H1 (cell line): Measurements from ENCODE around the gene PDE2A. TPM values are rescaled to one million over a fixed set of nuclear protein-coding genes. Genes with fewer than 3 reads are reported as not detected.
A peak's percentile ranks its signal among the peaks of the same experiment; 100 is the strongest.

Experiments
- CTCF ChIA-PET: fragments of 300-600 bp; sonication (Branson Sonifier 250); formaldehyde crosslinking; loops from one replicate; lab custom pipeline; 2021; ENCODE audit not compliant: partially characterized antibody; lab: Charles Lee
- POLR2A ChIA-PET: fragments of 300-600 bp; sonication (Branson Sonifier 250); formaldehyde crosslinking; loops from one replicate; lab custom pipeline; 2021; ENCODE audit warnings: inconsistent platforms; ENCODE audit not compliant: partially characterized antibody; lab: Charles Lee
- DNase-seq, 2 experiments: peaks; one replicate each; pipeline versions ENCODE4 v3.0.0 to v3.0.0-alpha.2; 2010 to 2022; ENCODE audit warnings: low spot score in 2 of 2, low read depth in 1 of 2, mixed read lengths in 1 of 2
- FAIRE-seq: peaks from 2 replicates; lab custom pipeline; 2011; peaks lifted over from hg19 to GRCh38; lab: Jason Lieb, UNC
- H2AFZ ChIP-seq: 2 replicates; pipeline ENCODE4 v1.8.1; 2012; ENCODE audit warnings: low read length, inconsistent platforms
- H2AK5ac ChIP-seq: 2 replicates; pipeline ENCODE4 v1.6.1; 2013; ENCODE audit warnings: low read depth, low read length
- H2BK120ac ChIP-seq: replicated peaks from 2 replicates; pipeline ENCODE3; 2013; ENCODE audit warnings: low read depth, low read length, inconsistent platforms
- H2BK12ac ChIP-seq: 2 replicates; pipeline ENCODE4 v1.6.1; 2013; ENCODE audit warnings: low read depth, low read length
- H2BK15ac ChIP-seq: 2 replicates; pipeline ENCODE4 v1.6.1; 2013; ENCODE audit warnings: low read length
- H2BK20ac ChIP-seq: 2 replicates; pipeline ENCODE4 v1.6.1; 2013; ENCODE audit warnings: low read length
- H2BK5ac ChIP-seq: 2 replicates; pipeline ENCODE4 v1.6.1; 2013; ENCODE audit warnings: low read depth, low read length
- H3K14ac ChIP-seq: 2 replicates; pipeline ENCODE4 v1.6.1; 2013; ENCODE audit warnings: inconsistent platforms; ENCODE audit not compliant: insufficient read length
- H3K18ac ChIP-seq: 2 replicates; pipeline ENCODE4 v1.6.1; 2013; ENCODE audit warnings: low read length; ENCODE audit errors: extremely low read depth
- H3K23ac ChIP-seq: 2 replicates; pipeline ENCODE4 v1.6.1; 2013; ENCODE audit warnings: inconsistent platforms; ENCODE audit not compliant: insufficient read length
- H3K23me2 ChIP-seq: 2 replicates; pipeline ENCODE4 v1.6.1; 2013; ENCODE audit warnings: low read depth, low read length
- H3K27ac ChIP-seq: 2 replicates; pipeline ENCODE4 v1.6.1; 2011; ENCODE audit warnings: low read depth, low read length, inconsistent platforms
- H3K27me3 ChIP-seq, 4 experiments: replicated peaks in 1 of 4; 1 replicate in 1 of 4; 2 replicates in 3 of 4; pipeline versions ENCODE4 v1.6.1 to v1.8.1; 2011 to 2013; ENCODE audit warnings: low read length in 3 of 4, mild to moderate bottlenecking in 3 of 4, inconsistent platforms in 2 of 4, mixed read lengths in 2 of 4, moderate library complexity in 1 of 4; ENCODE audit not compliant: control insufficient read depth in 3 of 4, insufficient read depth in 3 of 4; ENCODE audit errors: extremely low read depth in 1 of 4
- H3K36me3 ChIP-seq, 4 experiments: 2 replicates each; pipeline versions ENCODE4 v1.6.1 to v1.8.1; 2011 to 2013; ENCODE audit warnings: mild to moderate bottlenecking in 4 of 4, low read length in 3 of 4, moderate library complexity in 2 of 4, control low read depth in 1 of 4, inconsistent platforms in 1 of 4; ENCODE audit not compliant: insufficient read depth in 4 of 4, control insufficient read depth in 2 of 4
- H3K4ac ChIP-seq: replicated peaks from 2 replicates; pipeline ENCODE3; 2013; ENCODE audit warnings: low read length, low read depth, mixed read lengths, inconsistent platforms; ENCODE audit not compliant: insufficient read length
- H3K4me1 ChIP-seq, 4 experiments: replicated peaks in 1 of 4; 1 replicate in 1 of 4; 2 replicates in 3 of 4; pipeline versions ENCODE4 v1.6.1 to v1.8.1; 2011 to 2013; ENCODE audit warnings: low read length in 3 of 4, inconsistent platforms in 2 of 4, mixed read lengths in 1 of 4; ENCODE audit not compliant: insufficient read depth in 4 of 4, control insufficient read depth in 3 of 4
- H3K4me2 ChIP-seq, 2 experiments: 2 replicates each; pipeline versions ENCODE4 v1.6.1 to v1.8.1; 2011 to 2013; ENCODE audit warnings: low read depth in 2 of 2, low read length in 2 of 2, control low read depth in 1 of 2, inconsistent platforms in 1 of 2, mild to moderate bottlenecking in 1 of 2; ENCODE audit not compliant: insufficient read depth in 1 of 2
- H3K4me3 ChIP-seq, 4 experiments: fragments of 200-600, 300-600 bp in 1 of 4; sonication (generic), shearing (Covaris generic), sonication (Bioruptor Twin) in 1 of 4; 2 replicates each; pipeline versions ENCODE4 v1.5.1 to v1.8.1; 2011 to 2016; ENCODE audit warnings: low read length in 4 of 4, low read depth in 3 of 4, control low read depth in 2 of 4, inconsistent platforms in 2 of 4, mild to moderate bottlenecking in 2 of 4, mixed read lengths in 1 of 4, moderate library complexity in 1 of 4; ENCODE audit not compliant: insufficient read depth in 2 of 4; ENCODE audit errors: extremely low read depth in 1 of 4
- H3K56ac ChIP-seq: replicated peaks from 2 replicates; pipeline ENCODE3; 2013; ENCODE audit warnings: low read depth, mild to moderate bottlenecking, mixed read lengths, low read length, inconsistent platforms; ENCODE audit not compliant: insufficient read length
- H3K79me1 ChIP-seq: 2 replicates; pipeline ENCODE4 v1.6.1; 2013; ENCODE audit warnings: low read depth, low read length, control low read depth
- H3K79me2 ChIP-seq, 2 experiments: 2 replicates each; pipeline versions ENCODE4 v1.6.1 to v1.8.1; 2012 to 2013; ENCODE audit warnings: low read length in 2 of 2, mild to moderate bottlenecking in 2 of 2, inconsistent platforms in 1 of 2; ENCODE audit not compliant: insufficient read depth in 2 of 2, control insufficient read depth in 1 of 2
- H3K9ac ChIP-seq, 4 experiments: replicated peaks in 1 of 4; 1 replicate in 1 of 4; 2 replicates in 3 of 4; pipeline versions ENCODE4 v1.6.1 to v1.8.1; 2011 to 2013; ENCODE audit warnings: low read depth in 3 of 4, low read length in 3 of 4, control low read depth in 2 of 4, mild to moderate bottlenecking in 2 of 4, moderate library complexity in 2 of 4, inconsistent platforms in 1 of 4; ENCODE audit errors: extremely low read depth in 1 of 4
- H3K9me3 ChIP-seq, 2 experiments: 2 replicates each; pipeline versions ENCODE4 v1.6.1 to v1.8.1; 2012 to 2013; ENCODE audit warnings: mild to moderate bottlenecking in 2 of 2, moderate library complexity in 2 of 2, control low read depth in 1 of 2, inconsistent platforms in 1 of 2, low read depth in 1 of 2, low read length in 1 of 2, mixed read lengths in 1 of 2; ENCODE audit not compliant: insufficient read depth in 2 of 2
- H4K20me1 ChIP-seq, 2 experiments: replicated peaks in 1 of 2; 2 replicates each; pipeline versions ENCODE3 to v1.8.1; 2011 to 2013; ENCODE audit warnings: inconsistent platforms in 2 of 2, low read length in 2 of 2, mild to moderate bottlenecking in 1 of 2; ENCODE audit not compliant: insufficient read depth in 2 of 2, control insufficient read depth in 1 of 2
- H4K5ac ChIP-seq: 2 replicates; pipeline ENCODE4 v1.6.1; 2013; ENCODE audit warnings: low read length, low read depth, mixed read lengths, inconsistent platforms; ENCODE audit not compliant: insufficient read length
- H4K8ac ChIP-seq: 2 replicates; pipeline ENCODE4 v1.8.0; 2013; ENCODE audit warnings: mild to moderate bottlenecking, moderate library complexity, low read length, inconsistent platforms; ENCODE audit not compliant: insufficient read depth; ENCODE audit errors: extremely low read depth
- H4K91ac ChIP-seq: replicated peaks from 2 replicates; pipeline ENCODE3; 2013; ENCODE audit warnings: low read length, mixed read lengths, inconsistent platforms; ENCODE audit not compliant: insufficient read length
- ASH2L ChIP-seq: fragments of 200-600, 300-600 bp; sonication (generic); IDR thresholded peaks from one replicate; pipeline ENCODE4 v1.7.1; 2017; ENCODE audit warnings: low read length
- BCL11A ChIP-seq, 2 experiments: IDR thresholded peaks; one replicate each; pipeline ENCODE4 v1.6.1; 2011; ENCODE audit warnings: low read depth in 2 of 2, low read length in 2 of 2, mild to moderate bottlenecking in 2 of 2
- CBX8 ChIP-seq: fragments of 300-800, 300-1000 bp; sonication (generic); IDR thresholded peaks from 2 replicates; pipeline ENCODE4 v1.7.1; 2016; ENCODE audit warnings: low read depth, low read length, borderline replicate concordance
- EZH2 ChIP-seq: fragments of 200-600 bp; sonication (generic); IDR thresholded peaks from 2 replicates; pipeline ENCODE4 v1.7.1; 2012; ENCODE audit warnings: low read depth, mild to moderate bottlenecking, moderate library complexity, low read length, inconsistent platforms; ENCODE audit not compliant: severe bottlenecking
- FOSL1 ChIP-seq: IDR thresholded peaks from 2 replicates; pipeline ENCODE4 v1.6.1; 2011; ENCODE audit warnings: mild to moderate bottlenecking, low read depth, low read length, moderate library complexity; ENCODE audit not compliant: insufficient read depth
- POLR2A ChIP-seq, 2 experiments: IDR thresholded peaks; 1 replicate in 1 of 2; 2 replicates in 1 of 2; pipeline ENCODE4 v1.6.1; 2011; ENCODE audit warnings: low read depth in 2 of 2, low read length in 2 of 2, mild to moderate bottlenecking in 2 of 2; ENCODE audit errors: control extremely low read depth in 1 of 2
- POLR2AphosphoS5 ChIP-seq: IDR thresholded peaks from 2 replicates; pipeline ENCODE4 v1.6.1; 2011; ENCODE audit warnings: low read depth, low read length
- RNF2 ChIP-seq: fragments of 200-900, 300-1000 bp; sonication (generic); IDR thresholded peaks from 2 replicates; pipeline ENCODE4 v1.7.1; 2016; ENCODE audit warnings: borderline replicate concordance, low read depth, mild to moderate bottlenecking, antibody characterized with exemption, low read length; ENCODE audit not compliant: poor library complexity, severe bottlenecking; ENCODE audit errors: missing control alignments
- SP2 ChIP-seq: IDR thresholded peaks from 2 replicates; pipeline ENCODE4 v1.6.1; 2012; ENCODE audit warnings: mild to moderate bottlenecking, low read length, inconsistent platforms
- TAF7 ChIP-seq: optimal IDR thresholded peaks from 2 replicates; pipeline ENCODE3; 2011; ENCODE audit warnings: low read depth, mild to moderate bottlenecking, inconsistent platforms, low read length, moderate library complexity, borderline replicate concordance
- TBP ChIP-seq: IDR thresholded peaks from 2 replicates; pipeline ENCODE4 v1.6.1; 2011; ENCODE audit warnings: low read depth, low read length, improper control_type of control experiment
- USF2 ChIP-seq: IDR thresholded peaks from 2 replicates; pipeline ENCODE4 v1.6.1; 2011; ENCODE audit warnings: low read length, improper control_type of control experiment
- WGBS, 2 experiments: shearing (Covaris generic) in 1 of 2; methylation state at CpG; one replicate each; pipeline versions ENCODE4 v1.1.6 to v1.1.7; 2013 to 2015; ENCODE audit warnings: low lambda C conversion rate in 2 of 2, mixed read lengths in 2 of 2, inconsistent platforms in 1 of 2, low coverage in 1 of 2, missing lambda C conversion rate in 1 of 2; ENCODE audit not compliant: insufficient replicate concordance in 2 of 2, insufficient coverage in 1 of 2, insufficient read length in 1 of 2; ENCODE audit errors: extremely low coverage in 1 of 2, missing lambda C conversion rate in 1 of 2; 5-methylcytosine and 5-hydroxymethylcytosine counted together
- polyA plus RNA-seq, 7 experiments: library from polyadenylated mRNA; depleted of rRNA in 3 of 7; stranded (reverse) in 5 of 7; unstranded in 2 of 7; fragments of >200 nt in 5 of 7; fragments of 200-250 nt in 2 of 7; gene quantifications; 1 replicate in 5 of 7; 2 replicates in 1 of 7; 4 replicates in 1 of 7; pipeline versions ENCODE4 v1.2.1 to v1.2.3, GENCODE V29; 2011 to 2013; ENCODE audit warnings: missing spikeins in 2 of 7, mixed read lengths in 2 of 7
- total RNA-seq: library from RNA; stranded (reverse); fragmentation: NEBNext Ultra II Directional; extraction: Animal tissue kit (Norgen Biotek cat#: 25700); gene quantifications from 2 replicates; pipeline ENCODE4 v1.2.1, GENCODE V29; 2021

PDE2A gene
- total and polyA plus RNA-seq, 2 of the 8 experiments (the other 6 are each of a cell fraction or from before 2014, with no cell fraction given) = 3.4 to 7.1 TPM

GRCh38 chr11:72626414-72626936 lies 47.7 kb downstream of the PDE2A start:
- H2BK120ac ChIP-seq = no peak overlapping the region
- no peaks in the 10 kb centered on the region for H3K79me2 ChIP-seq
- H3K4me2 ChIP-seq = no peak overlapping the region
- ChIA-PET CTCF (interaction anchor here (0.9 to 36.9 kb wide), 7 partner anchors 10 to 57 kb away, joined by 3 to 624 read pairs (median 7); no protein-coding TSS in a partner anchor), POLR2A (interaction anchor here (1.1 to 1.4 kb wide), 2 partner anchors 10 to 23 kb away, joined by 3 to 5 read pairs; no protein-coding TSS in a partner anchor)
- DNase-seq (no peak), FAIRE-seq (no peak)
- no peak overlapping the region for H3K18ac ChIP-seq
- no peak overlapping the region for H4K5ac ChIP-seq
- 0 out of 2 replicates have a peak overlapping the region, but pooled peaks have one; percentile 61 for H2BK20ac ChIP-seq
- no peak overlapping the region for H2AK5ac ChIP-seq
- H4K91ac ChIP-seq = no peak overlapping the region
- H4K8ac ChIP-seq = peak overlapping the region; percentile 4; the same call in 1 of the 2 replicates
- H3K27ac ChIP-seq = no peak overlapping the region
- H4K20me1 ChIP-seq = peaks cover 0 to 2% of the 10 kb centered on the region in 2 experiments
- peaks cover 0 to 5% (median 0%) of the 10 kb centered on the region in 4 experiments; a peak in 1 of 7 replicates for H3K27me3 ChIP-seq
- H2BK12ac ChIP-seq = no peak overlapping the region
- H3K36me3 ChIP-seq = no peaks in the 10 kb centered on the region
- peaks cover 0 to 4% (median 2%) of the 10 kb centered on the region in 4 experiments; a peak in 3 of 7 replicates for H3K4me1 ChIP-seq
- H3K9me3 ChIP-seq = no peaks in the 10 kb centered on the region
- WGBS, 2 experiments = 74% methylated on average over 11 of the region's 11 CpGs; no CpG with 5 or more reads in 1 of the 2 experiments
- H3K23me2 ChIP-seq = no peaks in the 10 kb centered on the region
- H3K56ac ChIP-seq = no peak overlapping the region
- 0 out of 2 replicates have a peak overlapping the region, but pooled peaks have one; percentile 39 for H2BK5ac ChIP-seq
- H3K79me1 ChIP-seq = no peaks in the 10 kb centered on the region
- H2AFZ ChIP-seq = no peak overlapping the region
- H3K9ac ChIP-seq = no peak overlapping the region
- no peak overlapping the region for H2BK15ac ChIP-seq
- H3K23ac ChIP-seq = no peak overlapping the region
- H3K4ac ChIP-seq = no peak overlapping the region
- no peak overlapping the region for H3K4me3 ChIP-seq
- H3K14ac ChIP-seq = no peak overlapping the region
- TF ChIP-seq TBP (no peak), BCL11A (IDR thresholded peaks at IDR 0.05; ENCODE audit: low read depth in 2 of 2, low read length in 2 of 2) (no peak), FOSL1 (no peak), ASH2L (no peak), POLR2A (IDR thresholded peaks at IDR 0.05; ENCODE audit: control extremely low read depth in 1 of 2, low read depth in 2 of 2, low read length in 2 of 2) (no peak), CBX8 (no peak), SP2 (no peak), EZH2 (no peak), POLR2AphosphoS5 (no peak), USF2 (no peak), TAF7 (no peak), RNF2 (no peak)
